ENCODE results near the gene AP1G2. TPM values are rescaled to one million over a fixed set of nuclear protein-coding genes. Genes with fewer than 3 reads are reported as not detected.

The AP1G2 gene
- total RNA-seq, 1 experiment from 2014 or later = 160 TPM

- Histone ChIP-seq H3K36me3 (ENCODE audit: control insufficient read depth, insufficient read depth, low read length) (no peaks in the 10 kb centered on the region), H3K27me3 (replicated peaks; ENCODE audit: control insufficient read depth, insufficient read depth, low read length) (no peaks in the 10 kb centered on the region), H3K4me1 (no peaks in the 10 kb centered on the region), H3K4me3 (ENCODE audit: low read depth, low read length) (no peak overlapping the region), H3K9me3 (no peaks in the 10 kb centered on the region)
- POLR2A ChIA-PET = no interaction called here
- DNase-seq = no peak
- intact Hi-C loops (cut with micrococcal nuclease; ENCODE audit: unreplicated experiment) = no loop called here
- H3K4me3 Mint-ChIP-seq (ENCODE audit: unreplicated experiment) = no peak overlapping the region
- BruUV-seq (replicated peaks) = no TSS peak
- no peaks in the 10 kb centered on the region for H3K9me3 Mint-ChIP-seq (ENCODE audit: unreplicated experiment)
- CTCF ChIA-PET = no interaction called here
- no peaks in the 10 kb centered on the region for H3K36me3 Mint-ChIP-seq (ENCODE audit: insufficient read depth, unreplicated experiment)
- H3K4me1 Mint-ChIP-seq (ENCODE audit: low read depth, unreplicated experiment) = no peaks in the 10 kb centered on the region
- no peak overlapping the region for H3K27ac Mint-ChIP-seq (ENCODE audit: unreplicated experiment)
- no peaks in the 10 kb centered on the region for H3K27me3 Mint-ChIP-seq (ENCODE audit: insufficient read depth, unreplicated experiment)
- TF ChIP-seq CTCF (IDR thresholded peaks at IDR 0.05; ENCODE audit: insufficient read depth in 1 of 2, low read depth in 1 of 2, low read length in 1 of 2, severe bottlenecking in 1 of 2, unreplicated experiment in 1 of 2) = no peak
Measured at GRCh38 chr14:23524954-23525353, 42.6 kb downstream of the AP1G2 start.

- H3K36me3 ChIP-seq (ENCODE audit: control insufficient read depth, insufficient read depth, low read length) = no peaks in the 10 kb centered on the region
- BruUV-seq (replicated peaks) = no TSS peak
- intact Hi-C loops (cut with micrococcal nuclease; ENCODE audit: unreplicated experiment) = no loop called here
- Mint-ChIP-seq H3K9me3 (ENCODE audit: unreplicated experiment) (no peaks in the 10 kb centered on the region), H3K27me3 (ENCODE audit: insufficient read depth, unreplicated experiment) (no peaks in the 10 kb centered on the region), H3K36me3 (ENCODE audit: insufficient read depth, unreplicated experiment) (no peaks in the 10 kb centered on the region), H3K4me3 (ENCODE audit: unreplicated experiment) (no peak overlapping the region), H3K27ac (ENCODE audit: unreplicated experiment) (no peak overlapping the region), H3K4me1 (ENCODE audit: low read depth, unreplicated experiment) (no peaks in the 10 kb centered on the region)
- ChIA-PET POLR2A (no interaction called here), CTCF (no interaction called here)
- no peak for TF ChIP-seq CTCF (IDR thresholded peaks at IDR 0.05; ENCODE audit: insufficient read depth in 1 of 2, low read depth in 1 of 2, low read length in 1 of 2, severe bottlenecking in 1 of 2, unreplicated experiment in 1 of 2)
- H3K9me3 ChIP-seq = no peaks in the 10 kb centered on the region
- H3K4me1 ChIP-seq = no peaks in the 10 kb centered on the region
- no peak overlapping the region for H3K4me3 ChIP-seq (ENCODE audit: low read depth, low read length)
- H3K27me3 ChIP-seq (replicated peaks; ENCODE audit: control insufficient read depth, insufficient read depth, low read length) = no peaks in the 10 kb centered on the region
- no peak for DNase-seq
Measured at GRCh38 chr14:23523229-23524016, 44.2 kb downstream of the AP1G2 start.

- no peak overlapping the region for H3K4me3 Mint-ChIP-seq (ENCODE audit: unreplicated experiment)
- no peaks in the 10 kb centered on the region for H3K4me1 ChIP-seq
- BruUV-seq (replicated peaks) = no TSS peak
- CTCF ChIA-PET = no interaction called here
- H3K27me3 Mint-ChIP-seq (ENCODE audit: insufficient read depth, unreplicated experiment) = no peaks in the 10 kb centered on the region
- no peaks in the 10 kb centered on the region for H3K4me1 Mint-ChIP-seq (ENCODE audit: low read depth, unreplicated experiment)
- no peak for DNase-seq
- H3K4me3 ChIP-seq (ENCODE audit: low read depth, low read length) = no peak overlapping the region
- H3K36me3 Mint-ChIP-seq (ENCODE audit: insufficient read depth, unreplicated experiment) = no peaks in the 10 kb centered on the region
- no peaks in the 10 kb centered on the region for H3K9me3 Mint-ChIP-seq (ENCODE audit: unreplicated experiment)
- H3K9me3 ChIP-seq = no peaks in the 10 kb centered on the region
- H3K36me3 ChIP-seq (ENCODE audit: control insufficient read depth, insufficient read depth, low read length) = no peaks in the 10 kb centered on the region
- H3K27ac Mint-ChIP-seq (ENCODE audit: unreplicated experiment) = no peak overlapping the region
- no peaks in the 10 kb centered on the region for H3K27me3 ChIP-seq (replicated peaks; ENCODE audit: control insufficient read depth, insufficient read depth, low read length)
- POLR2A ChIA-PET = no interaction called here
- no peak for TF ChIP-seq CTCF (IDR thresholded peaks at IDR 0.05; ENCODE audit: insufficient read depth in 1 of 2, low read depth in 1 of 2, low read length in 1 of 2, severe bottlenecking in 1 of 2, unreplicated experiment in 1 of 2)
- intact Hi-C loops (cut with micrococcal nuclease; ENCODE audit: unreplicated experiment) = no loop called here
Measured at GRCh38 chr14:23522643-23523198, 44.9 kb downstream of the AP1G2 start.

Data from Caco-2 (cell line).